Hepatic stellate cell (primary cell): ENCODE measurements around the gene TTC39A.
A peak's percentile ranks its signal among the peaks of the same experiment; 100 is the strongest.

Source experiments
- DNase-seq: peaks from one replicate; pipeline ENCODE4 v3.0.0; 2011; ENCODE audit warnings: low spot score

The TTC39A gene

GRCh38 chr1:51297401-51298321 lies 32.7 kb downstream of the TTC39A start:
- DNase-seq: no peak

DNA sequence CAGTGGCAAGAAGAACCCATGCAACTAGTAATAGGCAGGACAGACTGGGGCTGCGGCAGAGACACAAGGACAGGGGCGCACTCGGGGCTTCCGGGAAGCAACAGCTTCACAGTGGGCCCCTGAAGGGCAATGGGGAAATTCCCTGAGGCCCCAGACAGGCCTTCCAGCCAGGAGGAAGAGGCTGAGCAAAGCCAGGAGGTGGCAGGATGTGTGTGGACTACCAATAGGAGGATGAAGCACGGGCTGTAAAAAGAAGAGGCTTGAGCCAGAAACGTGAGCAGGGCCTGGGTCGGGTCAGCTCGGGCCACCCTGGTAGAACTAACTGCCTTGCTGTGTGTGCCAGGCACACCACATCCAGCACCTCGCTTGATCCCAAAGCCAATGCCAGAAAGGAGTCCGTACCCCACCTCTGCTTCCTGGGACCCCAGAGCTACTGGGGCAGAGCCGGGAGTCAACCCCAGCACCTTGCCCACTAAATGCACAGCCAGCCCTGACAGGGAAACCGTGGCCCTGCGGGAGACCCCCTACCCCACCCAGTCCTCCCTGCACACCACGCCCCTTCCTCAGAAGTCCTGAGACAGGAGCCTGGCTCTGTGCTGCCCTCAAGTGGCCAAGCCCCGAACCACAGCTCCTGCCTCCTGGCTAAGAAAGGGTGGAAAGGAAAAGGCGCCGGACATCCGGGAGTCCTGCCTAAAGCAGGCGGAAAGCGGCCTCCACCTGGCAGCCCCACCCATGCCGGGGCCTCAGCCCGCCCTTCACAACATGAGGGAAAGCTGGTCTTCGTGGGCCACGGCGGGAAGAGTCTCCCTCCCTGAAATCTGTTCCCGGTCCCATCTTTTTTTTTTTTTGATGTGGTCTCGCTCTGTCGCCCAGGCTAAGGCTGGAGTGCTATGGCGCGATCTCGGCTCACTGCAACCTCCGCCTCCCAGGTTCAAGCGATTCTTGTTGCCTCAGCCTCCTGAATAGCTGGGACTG lies 33.7 kb downstream of the TTC39A start:
- peak; percentile 86 for DNase-seq

- no peak for DNase-seq
These were observed 34.4 kb downstream of the TTC39A start for GRCh38 chr1:51295926-51296325.

- no peak for DNase-seq
These were observed 35.7 kb downstream of the TTC39A start for GRCh38 chr1:51294566-51295184.

GRCh38 chr1:51293898-51294515 lies 36.4 kb downstream of the TTC39A start:
- no peak for DNase-seq

DNA sequence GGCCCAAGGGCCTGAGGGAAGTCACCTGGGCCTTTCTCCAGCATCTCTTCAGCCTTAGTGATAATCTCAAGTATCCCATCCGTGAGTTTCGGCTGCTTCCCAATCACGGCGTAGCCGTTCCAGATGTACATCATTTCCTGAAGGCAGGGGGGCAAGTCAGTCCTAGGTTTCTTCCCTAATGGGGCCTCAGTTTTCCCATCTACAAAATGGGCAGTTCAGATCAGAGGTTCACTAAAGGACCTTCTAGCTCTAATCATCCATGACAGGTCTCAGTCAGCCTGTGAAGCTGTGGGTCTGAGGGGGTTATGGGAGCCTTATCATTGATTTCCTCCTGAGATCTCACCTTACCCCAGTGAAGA lies 39.9 kb downstream of the TTC39A start:
- no peak for DNase-seq

DNA sequence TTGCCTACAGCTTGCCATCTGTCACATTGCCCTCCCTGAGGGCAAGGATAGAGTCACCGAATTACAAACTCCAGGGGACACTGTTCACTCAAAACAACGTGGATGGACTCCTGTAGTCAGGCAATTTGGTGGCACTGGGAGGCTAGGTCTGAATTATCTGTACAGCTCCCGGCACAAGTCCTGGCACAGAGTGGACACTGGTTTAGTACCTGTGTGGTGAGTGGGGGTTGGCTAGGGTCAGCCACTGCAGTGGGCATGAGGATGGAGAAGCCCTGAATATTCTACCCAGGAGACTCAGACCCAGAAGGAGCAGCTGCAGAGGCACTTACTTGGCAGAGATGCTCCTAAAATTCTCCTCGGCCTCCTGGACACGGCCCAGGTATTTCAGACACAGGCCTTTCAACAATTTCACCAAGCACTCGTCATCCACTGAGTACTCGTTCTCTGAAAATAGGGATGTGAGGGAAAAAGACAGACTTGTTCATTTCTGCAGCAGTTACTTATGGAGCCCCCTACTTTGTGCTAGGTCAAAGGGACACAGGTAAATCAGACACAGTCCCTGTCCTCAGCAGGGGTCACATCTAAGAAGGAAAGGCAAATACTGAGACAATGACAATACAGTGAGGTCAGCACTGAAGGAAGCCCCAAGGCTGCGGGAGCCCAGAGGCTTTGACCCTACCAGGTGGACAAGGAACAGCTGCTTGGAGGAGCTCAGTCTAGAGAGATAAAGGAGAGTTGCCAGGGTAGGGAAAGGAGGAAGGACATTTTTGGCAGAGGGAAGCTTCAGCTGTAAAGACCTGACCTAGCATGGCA lies 40.5 kb downstream of the TTC39A start:
- no peak for DNase-seq

GRCh38 chr1:51288578-51288977 lies 41.8 kb downstream of the TTC39A start:
- DNase-seq: no peak

DNA sequence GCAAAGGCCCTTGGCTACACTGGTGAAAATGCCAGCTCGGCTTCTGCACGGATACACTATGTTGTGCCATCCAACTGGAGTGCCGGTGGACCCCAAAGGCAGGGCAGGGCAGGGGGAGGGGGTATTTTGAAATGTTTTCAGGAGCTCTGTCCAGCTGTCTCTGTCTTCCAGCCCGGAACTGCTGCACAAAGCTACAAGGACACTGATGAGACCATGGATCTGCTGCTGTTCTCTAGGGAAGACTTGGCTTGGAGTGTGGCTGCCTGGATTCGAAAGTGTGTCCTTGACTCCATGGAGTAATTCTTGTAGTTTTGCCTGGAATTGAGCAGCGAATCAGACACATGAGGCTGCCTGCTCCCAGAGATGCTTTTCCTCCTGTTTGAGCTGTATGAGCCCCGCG lies 42.4 kb downstream of the TTC39A start:
- DNase-seq: no peak

- DNase-seq: no peak
These were observed 45.3 kb downstream of the TTC39A start for GRCh38 chr1:51285055-51285454.

DNA sequence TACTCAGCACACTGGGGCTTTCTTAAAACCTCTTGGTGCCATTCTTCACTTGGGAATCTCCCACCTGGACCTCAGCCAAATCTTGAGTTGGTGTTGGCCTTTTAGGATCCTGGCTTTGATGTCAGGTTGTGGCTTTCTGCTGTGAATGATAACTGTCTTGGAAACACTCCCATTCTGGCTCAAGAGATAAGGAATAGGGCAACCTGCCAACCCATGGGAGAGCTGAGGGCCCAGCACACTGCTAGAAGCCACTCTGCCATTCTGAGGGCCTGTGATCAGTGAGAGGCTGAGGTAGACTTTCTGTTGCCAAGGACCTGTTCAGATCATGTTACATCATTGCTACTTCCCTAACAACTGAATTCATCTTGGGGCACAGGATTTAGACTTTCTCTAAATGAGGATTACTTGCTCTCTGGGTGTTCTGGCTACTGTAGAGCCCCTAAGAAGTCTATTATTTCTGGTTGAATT lies 45.8 kb downstream of the TTC39A start:
- no peak for DNase-seq

DNA sequence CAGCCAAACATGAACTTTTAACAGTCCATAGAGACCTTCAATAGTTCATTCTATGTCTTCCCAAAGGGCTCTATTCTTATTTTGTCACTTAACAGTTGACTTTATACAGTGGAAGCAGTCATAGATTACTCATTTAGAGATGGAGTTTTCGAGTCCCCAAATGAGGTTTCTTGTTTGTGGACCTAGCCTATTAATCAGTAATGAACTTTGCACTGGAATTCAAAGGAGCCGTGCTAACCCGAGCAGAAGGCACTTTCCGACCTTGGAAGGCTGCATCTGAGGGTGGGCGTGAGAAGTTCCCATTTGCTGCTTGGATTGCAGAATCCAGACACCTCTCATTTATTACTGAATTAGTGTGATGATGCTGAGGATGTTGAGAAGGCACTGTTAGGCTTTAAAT lies 46.4 kb downstream of the TTC39A start:
- no peak for DNase-seq

GRCh38 chr1:51282605-51283004 lies 47.8 kb downstream of the TTC39A start:
- DNase-seq: no peak

DNA sequence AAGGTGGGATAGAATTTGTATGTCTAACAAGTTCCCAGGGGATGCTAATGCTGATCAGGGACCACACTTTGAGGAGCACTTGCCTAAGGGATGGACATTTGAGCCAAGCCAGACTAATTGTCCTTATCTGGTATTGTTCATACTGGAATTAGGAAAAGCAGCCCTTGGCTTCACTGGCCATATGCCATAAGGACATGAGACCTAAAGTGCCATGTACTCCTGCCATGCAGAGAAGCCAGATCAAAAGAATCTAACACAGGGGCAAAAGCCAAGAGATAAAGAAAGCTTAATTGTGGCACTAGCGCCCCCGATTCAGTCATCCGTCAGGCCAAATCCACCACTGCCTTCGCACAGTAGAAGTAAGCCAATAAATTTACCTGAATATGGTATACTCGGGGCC lies 48.6 kb downstream of the TTC39A start:
- DNase-seq: no peak

DNA sequence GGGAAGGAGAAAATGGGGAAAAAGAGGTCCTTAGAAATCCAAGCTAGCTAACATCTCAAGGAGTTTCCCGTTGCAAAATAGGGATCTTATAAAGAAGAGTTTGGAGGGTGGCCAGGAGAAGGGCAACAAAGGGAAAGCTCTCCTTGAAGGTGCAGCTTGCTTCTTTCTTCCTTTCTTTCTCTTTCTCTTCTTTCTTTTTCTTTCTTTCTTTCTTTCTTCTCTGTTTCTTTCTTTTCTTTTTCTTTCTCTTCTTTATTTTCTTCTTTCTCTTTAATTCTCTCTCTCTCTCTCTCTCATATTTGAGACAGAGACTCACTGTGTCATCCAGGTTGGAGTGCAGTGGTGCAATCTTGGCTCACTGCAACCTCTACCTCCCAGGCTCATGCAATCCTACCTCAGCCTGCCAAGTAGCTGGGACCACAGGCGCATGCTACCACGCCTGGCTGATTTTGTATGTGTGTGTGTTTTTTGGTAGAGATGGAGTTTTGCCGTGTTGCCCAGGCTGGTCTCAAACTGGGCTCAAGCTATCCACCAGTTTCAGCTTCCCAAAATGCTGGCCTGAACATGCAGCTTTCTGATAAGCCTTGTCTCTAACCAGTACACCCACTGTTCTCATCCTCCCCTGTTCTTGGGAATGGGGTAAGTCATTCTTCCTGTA lies 49.9 kb downstream of the TTC39A start:
- no peak for DNase-seq

DNA sequence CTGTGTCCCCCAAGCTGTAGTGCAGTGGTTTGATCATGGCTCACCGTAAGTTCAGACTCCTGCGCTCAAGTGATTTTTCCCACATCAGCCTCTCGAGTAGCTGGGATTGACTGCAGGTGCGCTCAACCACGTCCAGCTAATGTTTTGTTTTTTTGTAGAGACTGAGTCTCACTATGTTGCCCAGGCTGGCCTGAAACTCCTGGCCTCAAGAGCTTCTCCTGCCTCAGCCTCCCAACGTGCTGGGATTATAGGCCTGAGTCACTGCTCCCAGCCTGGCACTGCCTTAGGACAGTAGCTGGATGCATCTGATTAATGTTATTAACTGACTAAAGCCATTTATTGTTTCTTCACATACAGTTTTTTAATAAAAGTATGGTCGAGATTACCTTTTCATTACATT lies 54.1 kb downstream of the TTC39A start:
- DNase-seq: no peak

DNA sequence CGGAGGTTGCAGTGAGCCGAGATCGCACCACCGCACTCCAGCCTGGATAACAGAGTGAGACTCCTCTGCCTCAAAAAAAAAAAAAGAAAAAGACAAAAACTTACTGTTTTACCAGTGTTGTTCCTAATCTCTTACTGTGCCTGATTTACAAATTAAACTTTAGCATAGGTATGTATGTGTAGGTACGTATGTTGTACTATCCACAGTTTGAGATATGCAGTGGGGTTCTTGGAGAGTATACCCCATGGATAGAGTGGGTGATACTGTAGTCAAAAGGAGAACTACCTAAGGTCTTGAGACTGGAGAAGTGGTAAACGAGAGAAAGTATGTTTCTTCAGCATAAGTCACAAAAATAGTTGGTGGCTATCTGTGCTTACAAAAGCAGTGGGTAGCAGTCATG lies 55.7 kb downstream of the TTC39A start:
- no peak for DNase-seq

DNA sequence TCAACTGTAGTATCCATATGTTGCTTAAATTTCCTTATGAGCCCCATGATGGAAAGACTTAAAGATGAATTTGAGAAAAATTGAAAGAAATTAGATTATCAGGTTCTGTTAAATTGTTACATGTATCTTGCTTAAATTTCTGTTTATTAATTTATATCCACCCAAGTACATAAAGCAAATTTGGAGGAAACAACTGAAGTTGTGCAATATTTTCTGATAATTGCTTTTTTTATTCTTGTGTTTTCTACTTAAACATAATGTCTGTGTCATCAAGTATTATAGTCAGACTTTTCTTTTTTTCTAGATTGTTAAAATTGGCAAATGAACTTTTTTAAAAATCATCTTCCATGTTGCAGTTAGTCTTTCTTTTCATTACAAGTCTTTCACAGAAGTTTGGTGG lies 57.4 kb downstream of the TTC39A start:
- no peak for DNase-seq

DNA sequence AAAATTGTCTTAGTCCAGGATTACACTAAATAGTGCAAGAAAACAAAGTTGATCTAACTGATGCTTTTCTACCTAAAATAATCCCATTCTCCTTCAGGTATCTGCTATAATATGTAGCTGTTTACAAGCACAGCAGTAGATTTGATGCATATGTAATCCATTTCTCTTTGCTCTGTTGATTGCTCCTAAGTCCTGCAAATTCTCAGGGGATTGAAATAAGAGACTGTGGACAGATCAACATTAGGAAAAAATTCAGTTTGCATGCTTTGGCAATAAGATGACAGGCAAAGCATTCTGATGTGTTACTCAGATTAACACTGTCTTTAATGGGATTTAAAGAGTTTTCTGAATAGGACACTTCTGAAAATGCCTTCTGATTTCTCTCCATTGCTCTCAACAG lies 59.6 kb downstream of the TTC39A start:
- DNase-seq: no peak

DNA sequence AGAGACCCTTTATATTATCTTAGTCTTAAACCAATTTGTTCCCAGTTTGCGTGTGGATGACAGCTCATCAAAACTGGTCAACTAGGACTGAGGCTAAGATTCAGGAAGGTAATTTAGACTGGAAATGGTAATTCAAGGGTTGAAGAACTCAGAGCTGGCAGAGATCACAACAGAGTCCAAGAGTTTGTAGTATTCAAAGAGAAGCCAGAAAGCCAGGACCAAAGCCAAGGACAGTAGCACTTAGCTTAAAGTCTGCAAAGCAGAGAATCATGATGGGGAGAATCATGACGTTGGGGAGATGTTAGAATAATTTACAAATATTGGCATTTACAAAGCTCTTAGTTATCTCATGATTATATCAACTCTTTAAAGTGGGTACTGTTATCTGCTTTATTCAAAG lies 61.7 kb downstream of the TTC39A start:
- no peak for DNase-seq

DNA sequence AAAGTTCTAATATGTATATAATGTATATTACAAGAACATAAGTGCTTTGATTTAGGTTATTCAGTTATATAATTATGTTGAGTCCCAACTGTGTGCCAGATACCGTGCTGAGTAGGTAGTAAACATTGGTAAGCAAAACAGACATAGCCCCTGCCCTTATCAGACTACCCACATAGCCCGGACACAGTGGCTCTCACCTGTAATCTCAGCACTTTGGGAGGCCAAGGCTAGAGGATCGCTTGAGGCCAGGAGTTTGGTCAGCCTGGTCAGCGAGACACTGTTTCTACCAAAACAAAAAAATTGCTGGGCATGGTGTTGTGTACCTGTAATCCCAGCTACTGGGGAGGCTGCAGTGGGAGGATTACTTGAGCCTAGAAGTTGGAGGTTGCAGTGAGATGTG lies 63.6 kb downstream of the TTC39A start:
- DNase-seq: no peak
